ENCODE data around the gene TOR4A. TPM values are rescaled to one million over a fixed set of nuclear protein-coding genes. Genes with fewer than 3 reads are reported as not detected.

TOR4A gene
- 10 to 100 TPM; 26.4 to 43.5 TPM for total RNA-seq

DNA sequence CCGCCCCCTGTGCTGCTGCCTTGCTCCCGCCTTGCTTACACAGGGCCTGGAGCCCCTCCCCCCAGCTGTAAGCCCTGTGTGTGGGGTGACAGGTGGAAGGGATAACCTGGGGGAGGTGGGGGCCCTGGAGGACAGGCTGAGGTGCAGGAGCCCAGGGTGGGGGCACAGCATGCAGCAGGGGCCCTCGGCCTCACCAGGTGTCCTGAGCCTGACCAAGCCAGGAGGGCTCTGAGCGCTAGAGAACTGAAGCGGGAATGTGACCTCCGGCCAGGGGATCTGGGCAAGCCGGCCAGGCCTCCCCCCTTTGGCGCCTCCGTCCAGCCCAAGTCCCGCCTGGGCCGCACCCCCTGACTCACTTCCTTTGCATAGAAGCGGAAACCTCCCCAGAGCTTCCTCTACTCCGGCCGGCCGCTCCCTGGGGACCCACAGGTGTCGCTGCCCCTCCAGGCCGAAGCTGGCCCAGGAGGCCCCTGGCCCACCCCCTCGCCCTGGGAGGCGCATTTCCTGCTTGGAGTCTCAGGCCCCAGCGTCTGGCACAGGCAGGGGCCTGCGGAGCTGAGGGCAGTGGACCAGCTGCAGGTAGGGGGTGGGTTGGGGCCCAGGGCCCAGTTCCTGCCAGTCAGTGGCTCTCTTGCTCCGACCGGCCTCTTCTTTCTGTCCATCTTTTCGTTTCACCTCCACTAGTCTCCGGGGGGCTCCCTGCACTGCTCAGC lies at the start of gene TOR4A:
TOR4A (plus strand) TSS at position 398 of the 713 bp plus-strand sequence. CDS start 964 bp downstream, outside the sequence.
- Histone ChIP-seq H3K36me3 (peaks cover 10% of the 10 kb centered on the region), H3K4me3 (peak within 1 kb of the TSS; percentile 86), H3K27ac (peak within 1 kb of the TSS; percentile 80 to 86), H3K4me1 (ENCODE audit: control insufficient read depth in 1 of 2, low read depth in 2 of 2) (peaks cover 14 to 27% of the 10 kb centered on the region in 2 donors), H3K9me3 (no peaks in the 10 kb centered on the region), H3K27me3 (replicated peaks; ENCODE audit: insufficient read depth) (no peaks in the 10 kb centered on the region)
- DNase-seq (ENCODE audit: low spot score) (peak; percentile 66), ATAC-seq (ENCODE audit: insufficient number of reproducible peaks, low FRiP score, low read depth) (peak; percentile 62)
- no peak for TF ChIP-seq CTCF (IDR thresholded peaks at IDR 0.05)

DNA sequence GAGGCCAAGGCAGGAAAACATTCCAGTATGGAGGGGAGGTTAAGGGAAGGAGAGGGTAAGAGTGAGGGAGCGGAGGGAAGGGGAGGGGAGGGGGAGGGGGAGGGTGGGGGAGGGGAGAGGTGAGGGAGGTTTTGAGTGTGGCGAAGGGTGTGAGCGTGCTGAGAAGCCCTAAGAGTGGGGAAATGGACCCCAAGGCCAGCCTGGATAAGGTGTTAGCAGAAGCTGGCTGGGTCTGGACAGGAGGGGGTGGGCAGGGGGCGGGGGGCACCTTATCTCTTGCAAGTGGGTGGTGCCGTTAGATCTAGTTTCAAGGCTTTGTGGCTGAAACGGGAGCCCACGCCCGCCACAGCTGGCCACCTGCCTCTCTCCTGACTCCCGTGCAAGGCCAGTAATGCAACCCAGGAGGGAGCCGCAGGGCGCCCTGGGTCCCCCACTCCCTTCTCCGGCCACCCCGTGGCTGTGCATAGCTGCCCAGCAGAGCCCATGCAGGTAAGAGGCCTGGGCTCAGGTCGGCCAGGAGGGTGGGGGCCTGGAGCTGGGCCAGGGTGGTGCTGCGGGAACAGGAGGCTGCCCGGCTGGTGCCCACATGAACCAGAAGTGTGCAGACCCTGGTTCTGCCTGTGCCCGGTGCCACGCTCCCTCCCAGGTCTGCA lies 49.5 kb upstream of the TOR4A start:
- no peak for ATAC-seq (ENCODE audit: insufficient number of reproducible peaks, low FRiP score, low read depth)
- Histone ChIP-seq H3K27ac (no peak overlapping the region), H3K9me3 (no peaks in the 10 kb centered on the region), H3K27me3 (replicated peaks; ENCODE audit: insufficient read depth) (no peaks in the 10 kb centered on the region), H3K4me1 (ENCODE audit: control insufficient read depth in 1 of 2, low read depth in 2 of 2) (peaks cover under 1 to 8% of the 10 kb centered on the region in 2 donors), H3K36me3 (no peaks in the 10 kb centered on the region), H3K4me3 (no peak overlapping the region)
- no peak for DNase-seq (ENCODE audit: low spot score)
- no peak for TF ChIP-seq CTCF (IDR thresholded peaks at IDR 0.05)

DNA sequence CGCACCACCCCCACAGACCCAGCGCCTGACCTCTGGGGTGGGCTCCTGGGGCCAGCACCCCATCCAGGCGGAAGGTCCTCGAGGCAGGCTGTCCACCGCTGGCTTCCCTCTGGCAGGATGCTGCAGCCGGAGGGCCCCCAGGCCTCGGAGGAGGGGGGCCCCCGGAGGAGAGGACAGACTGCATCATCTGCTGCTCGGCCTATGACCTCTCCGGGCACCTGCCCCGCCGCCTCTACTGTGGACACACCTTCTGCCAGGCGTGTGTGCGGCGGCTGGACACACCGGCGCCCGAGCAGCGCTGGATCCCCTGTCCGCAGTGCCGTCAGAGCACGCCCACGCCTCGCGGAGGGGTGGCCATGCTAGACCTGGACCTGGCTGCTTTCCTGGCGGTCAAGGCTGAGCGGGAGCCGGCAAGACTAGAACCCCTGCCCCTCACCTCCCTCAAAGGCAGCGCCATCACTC lies 49.0 kb upstream of the TOR4A start:
- no peak for DNase-seq (ENCODE audit: low spot score)
- no peak for ATAC-seq (ENCODE audit: insufficient number of reproducible peaks, low FRiP score, low read depth)
- Histone ChIP-seq H3K4me3 (no peak overlapping the region), H3K4me1 (ENCODE audit: control insufficient read depth in 1 of 2, low read depth in 2 of 2) (peaks cover 0 to 7% of the 10 kb centered on the region in 2 donors), H3K9me3 (no peaks in the 10 kb centered on the region), H3K27ac (no peak overlapping the region), H3K36me3 (no peaks in the 10 kb centered on the region), H3K27me3 (replicated peaks; ENCODE audit: insufficient read depth) (no peaks in the 10 kb centered on the region)
- TF ChIP-seq CTCF (IDR thresholded peaks at IDR 0.05) = no peak

GRCh38 chr9:137228968-137229896 lies 48.3 kb upstream of the TOR4A start:
- no peak for DNase-seq (ENCODE audit: low spot score)
- Histone ChIP-seq H3K4me3 (no peak overlapping the region), H3K27ac (no peak overlapping the region), H3K4me1 (ENCODE audit: control insufficient read depth in 1 of 2, low read depth in 2 of 2) (peaks cover 0 to 2% of the 10 kb centered on the region in 2 donors), H3K9me3 (no peaks in the 10 kb centered on the region), H3K27me3 (replicated peaks; ENCODE audit: insufficient read depth) (no peaks in the 10 kb centered on the region), H3K36me3 (no peaks in the 10 kb centered on the region)
- TF ChIP-seq CTCF (IDR thresholded peaks at IDR 0.05) = no peak
- no peak for ATAC-seq (ENCODE audit: insufficient number of reproducible peaks, low FRiP score, low read depth)
